Measurements from ENCODE around the gene RBM28.

DNA sequence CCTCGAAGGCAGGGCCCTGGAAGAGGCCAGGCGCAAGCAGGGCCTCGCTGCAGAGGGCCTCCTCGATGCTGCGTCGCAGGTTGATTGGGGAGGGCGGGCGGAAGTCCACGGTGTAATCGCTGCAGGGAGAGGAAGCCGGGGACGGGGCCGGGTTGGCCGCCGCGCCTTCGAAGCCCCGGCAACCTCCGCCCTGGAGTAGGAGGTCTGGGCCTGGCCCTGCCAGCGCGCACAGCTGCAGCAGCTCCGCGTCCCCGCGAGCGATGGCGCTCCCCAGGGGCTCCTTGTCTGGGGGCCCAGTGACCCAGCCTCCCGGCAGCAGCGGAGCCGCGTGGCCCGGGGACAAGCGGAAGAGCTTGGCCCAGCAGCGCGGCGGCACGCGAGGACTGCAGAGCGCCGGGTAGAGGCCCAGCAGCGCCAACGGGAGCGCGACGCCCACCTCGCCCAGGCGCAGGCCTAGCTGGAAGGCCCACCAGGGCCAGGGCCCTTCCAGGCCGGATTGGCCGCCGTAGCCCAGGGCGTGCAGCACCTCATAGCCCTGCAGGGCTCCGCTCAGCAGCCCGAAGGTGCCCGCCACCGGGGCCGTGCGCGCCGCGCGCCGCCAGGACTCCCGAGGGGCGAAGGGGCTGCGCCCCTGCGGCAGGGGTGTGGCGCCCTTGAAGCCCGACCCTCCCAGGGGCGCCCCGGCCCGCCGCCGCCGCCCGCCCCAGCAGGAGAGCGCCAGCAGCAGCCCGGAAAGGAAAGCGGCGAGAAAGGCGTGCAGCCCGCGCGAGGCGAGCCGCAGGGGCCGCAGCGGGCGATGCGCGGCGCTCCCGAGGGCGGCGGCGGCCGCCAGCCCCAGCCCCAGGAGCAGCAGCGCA is 7.8 kb upstream of the RBM28 start:
- no peak for TF ChIP-seq POLR2AphosphoS5 (IDR thresholded peaks at IDR 0.05; ENCODE audit: low read depth, low read length)
- no peak for TF ChIP-seq SIN3A (IDR thresholded peaks at IDR 0.05; ENCODE audit: borderline replicate concordance, insufficient read depth, low read length)
- TF ChIP-seq TAF1 (IDR thresholded peaks at IDR 0.05; ENCODE audit: borderline replicate concordance, insufficient read depth, low read length) = no peak
